OCI-LY1 (cell line): ENCODE measurements around the gene ELOVL6.

ENCODE experiments used
- H2AFZ ChIP-seq: fragments of 200-600 bp; sonication (generic), shearing (Covaris generic); 2 replicates; pipeline ENCODE4 v1.6.0; 2014; ENCODE audit warnings: antibody characterized with exemption, mild to moderate bottlenecking, low read length
- H3F3A ChIP-seq: fragments of 200-600 bp; sonication (generic), shearing (Covaris generic); 2 replicates; pipeline ENCODE4 v1.6.0; 2014; ENCODE audit warnings: mild to moderate bottlenecking, antibody characterized with exemption, low read length, moderate library complexity; ENCODE audit not compliant: insufficient read depth
- H3K27ac ChIP-seq: fragments of 200-600 bp; sonication (generic); 2 replicates; pipeline ENCODE4 v1.5.1; 2014; ENCODE audit warnings: low read length, mixed run types, mild to moderate bottlenecking, low read depth; ENCODE audit not compliant: poor library complexity, severe bottlenecking
- H3K27me3 ChIP-seq: fragments of 200-600 bp; sonication (generic); 2 replicates; pipeline ENCODE4 v1.6.0; 2014; ENCODE audit warnings: antibody characterized with exemption, mild to moderate bottlenecking, low read length, moderate library complexity; ENCODE audit not compliant: insufficient read depth
- H3K36me3 ChIP-seq: fragments of 200-600 bp; sonication (generic); 2 replicates; pipeline ENCODE4 v1.6.1; 2014; ENCODE audit warnings: mild to moderate bottlenecking, antibody characterized with exemption, low read length, moderate library complexity, mixed read lengths; ENCODE audit not compliant: insufficient read depth
- H3K4me1 ChIP-seq: fragments of 200-600 bp; sonication (generic); 2 replicates; pipeline ENCODE4 v1.5.1; 2014; ENCODE audit warnings: mild to moderate bottlenecking, low read length, moderate library complexity; ENCODE audit not compliant: insufficient read depth, severe bottlenecking
- H3K4me2 ChIP-seq: fragments of 200-600 bp; sonication (generic), shearing (Covaris generic); 2 replicates; pipeline ENCODE4 v1.6.1; 2014; ENCODE audit warnings: low read length
- H3K4me3 ChIP-seq: fragments of 200-600 bp; sonication (generic); 2 replicates; pipeline ENCODE4 v1.5.1; 2014; ENCODE audit warnings: low read length, low read depth, mild to moderate bottlenecking, mixed read lengths; ENCODE audit not compliant: poor library complexity, severe bottlenecking
- H3K79me2 ChIP-seq: fragments of 200-600 bp; shearing (Covaris generic); 2 replicates; pipeline ENCODE4 v1.6.1; 2016; ENCODE audit warnings: mixed run types, low read length, mixed read lengths; ENCODE audit not compliant: insufficient read depth
- H3K9ac ChIP-seq: fragments of 200-600 bp; sonication (generic), shearing (Covaris generic); 2 replicates; pipeline ENCODE4 v1.6.1; 2014; ENCODE audit warnings: mild to moderate bottlenecking, low read length, mixed read lengths
- H3K9me2 ChIP-seq: fragments of 200-600 bp; sonication (generic), shearing (Covaris generic); 2 replicates; pipeline ENCODE4 v1.6.1; 2014; ENCODE audit warnings: low read depth, mild to moderate bottlenecking, low read length, mixed read lengths
- H3K9me3 ChIP-seq: fragments of 200-600 bp; shearing (Covaris generic); 2 replicates; pipeline ENCODE4 v1.6.1; 2014; ENCODE audit warnings: low read length, mixed read lengths
- H4K20me1 ChIP-seq: fragments of 200-600 bp; sonication (generic), shearing (Covaris generic); 2 replicates; pipeline ENCODE4 v1.6.0; 2016; ENCODE audit warnings: mild to moderate bottlenecking, low read length; ENCODE audit not compliant: insufficient read depth
- EZH2 ChIP-seq: fragments of 200-600 bp; sonication (generic), shearing (Covaris generic); IDR thresholded peaks from 2 replicates; pipeline ENCODE4 v1.8.0; 2017; ENCODE audit warnings: borderline replicate concordance, mixed run types, mild to moderate bottlenecking, antibody characterized with exemption, low read length, moderate library complexity, mixed read lengths
- TF ChIP-seq, protein P1 (sequence below): fragments of 200-600 bp; sonication (generic), shearing (Covaris generic); IDR thresholded peaks from 2 replicates; pipeline ENCODE4 v1.5.1; 2017; ENCODE audit warnings: mild to moderate bottlenecking, antibody characterized with exemption, low read length, moderate library complexity, mixed read lengths

ELOVL6 gene

DNA sequence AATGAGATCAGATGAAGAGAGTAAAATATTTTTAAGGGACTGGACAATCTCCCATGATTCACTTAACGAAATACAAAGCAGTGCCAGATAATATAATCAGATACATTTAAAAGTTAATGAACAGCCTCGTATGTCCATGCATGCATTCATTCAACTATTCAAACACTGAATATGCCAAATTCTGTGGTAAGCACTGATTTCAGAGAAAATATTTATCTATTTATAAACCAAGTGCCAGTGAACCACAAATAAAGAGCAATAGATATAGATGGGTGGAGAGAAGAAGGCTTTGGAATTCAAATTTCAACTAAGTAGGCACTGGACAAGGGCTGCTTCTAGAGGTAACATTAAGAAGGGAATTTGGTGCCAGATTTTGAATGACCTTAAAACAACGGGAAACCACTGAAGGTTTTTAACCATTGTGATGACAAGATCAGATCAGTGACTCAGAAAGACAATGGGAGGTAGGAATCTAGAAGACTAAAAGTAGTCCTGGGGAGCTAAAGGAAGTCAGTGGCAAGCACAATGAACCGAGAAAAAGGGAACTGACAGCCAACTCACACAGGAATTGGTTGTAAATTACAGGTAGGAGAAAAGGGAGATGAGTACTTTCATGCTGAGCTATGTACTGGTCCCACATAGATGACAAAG, 14.2 kb downstream of the ELOVL6 start:
- TF ChIP-seq, protein P1, sequence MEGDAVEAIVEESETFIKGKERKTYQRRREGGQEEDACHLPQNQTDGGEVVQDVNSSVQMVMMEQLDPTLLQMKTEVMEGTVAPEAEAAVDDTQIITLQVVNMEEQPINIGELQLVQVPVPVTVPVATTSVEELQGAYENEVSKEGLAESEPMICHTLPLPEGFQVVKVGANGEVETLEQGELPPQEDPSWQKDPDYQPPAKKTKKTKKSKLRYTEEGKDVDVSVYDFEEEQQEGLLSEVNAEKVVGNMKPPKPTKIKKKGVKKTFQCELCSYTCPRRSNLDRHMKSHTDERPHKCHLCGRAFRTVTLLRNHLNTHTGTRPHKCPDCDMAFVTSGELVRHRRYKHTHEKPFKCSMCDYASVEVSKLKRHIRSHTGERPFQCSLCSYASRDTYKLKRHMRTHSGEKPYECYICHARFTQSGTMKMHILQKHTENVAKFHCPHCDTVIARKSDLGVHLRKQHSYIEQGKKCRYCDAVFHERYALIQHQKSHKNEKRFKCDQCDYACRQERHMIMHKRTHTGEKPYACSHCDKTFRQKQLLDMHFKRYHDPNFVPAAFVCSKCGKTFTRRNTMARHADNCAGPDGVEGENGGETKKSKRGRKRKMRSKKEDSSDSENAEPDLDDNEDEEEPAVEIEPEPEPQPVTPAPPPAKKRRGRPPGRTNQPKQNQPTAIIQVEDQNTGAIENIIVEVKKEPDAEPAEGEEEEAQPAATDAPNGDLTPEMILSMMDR = no peak
- TF ChIP-seq EZH2 = no peak
- peaks cover 24% of the 10 kb centered on the region for H3K4me1 ChIP-seq
- peak overlapping the region; percentile 61 for H3K27ac ChIP-seq
- H4K20me1 ChIP-seq = no peaks in the 10 kb centered on the region
- peaks cover 9% of the 10 kb centered on the region for H3K79me2 ChIP-seq
- H2AFZ ChIP-seq = no peak overlapping the region
- no peaks in the 10 kb centered on the region for H3K9me3 ChIP-seq
- peaks cover 65% of the 10 kb centered on the region for H3K36me3 ChIP-seq
- no peak overlapping the region; the same call in 1 of the 2 replicates for H3K4me2 ChIP-seq
- H3K9ac ChIP-seq = no peak overlapping the region
- H3K27me3 ChIP-seq = no peaks in the 10 kb centered on the region
- no peaks in the 10 kb centered on the region for H3K9me2 ChIP-seq
- no peak overlapping the region for H3K4me3 ChIP-seq
- no peaks in the 10 kb centered on the region for H3F3A ChIP-seq

DNA sequence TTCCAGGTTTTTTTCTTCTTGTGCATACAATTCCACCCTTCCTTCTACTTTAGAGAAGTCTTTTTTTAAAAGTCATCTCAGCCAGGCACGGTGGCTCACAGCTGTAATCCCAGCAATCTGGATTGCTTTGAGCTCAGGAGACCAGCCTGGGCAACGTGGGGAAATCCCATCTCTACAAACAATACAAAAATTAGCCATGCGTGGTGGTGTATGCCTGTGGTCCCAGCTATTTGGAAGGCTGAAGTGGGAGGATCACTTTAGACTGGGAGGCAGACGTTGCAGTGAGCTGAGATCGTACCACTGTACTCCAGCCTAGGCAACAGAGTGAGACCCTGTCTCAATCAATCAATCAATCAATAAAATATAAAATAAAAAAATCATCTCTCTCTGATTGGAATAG, 14.8 kb downstream of the ELOVL6 start:
- Histone ChIP-seq H3K27ac (no peak overlapping the region), H3K9me2 (no peaks in the 10 kb centered on the region), H3K36me3 (peaks cover 69% of the 10 kb centered on the region), H3K79me2 (peaks cover 9% of the 10 kb centered on the region), H3K9me3 (no peaks in the 10 kb centered on the region), H3K27me3 (no peaks in the 10 kb centered on the region), H3K4me3 (no peak overlapping the region), H3K9ac (no peak overlapping the region), H4K20me1 (no peaks in the 10 kb centered on the region), H3K4me1 (peaks cover 24% of the 10 kb centered on the region), H3F3A (no peaks in the 10 kb centered on the region), H3K4me2 (no peak overlapping the region), H2AFZ (no peak overlapping the region)
- TF ChIP-seq EZH2 = no peak
- TF ChIP-seq, protein P1 = no peak

DNA sequence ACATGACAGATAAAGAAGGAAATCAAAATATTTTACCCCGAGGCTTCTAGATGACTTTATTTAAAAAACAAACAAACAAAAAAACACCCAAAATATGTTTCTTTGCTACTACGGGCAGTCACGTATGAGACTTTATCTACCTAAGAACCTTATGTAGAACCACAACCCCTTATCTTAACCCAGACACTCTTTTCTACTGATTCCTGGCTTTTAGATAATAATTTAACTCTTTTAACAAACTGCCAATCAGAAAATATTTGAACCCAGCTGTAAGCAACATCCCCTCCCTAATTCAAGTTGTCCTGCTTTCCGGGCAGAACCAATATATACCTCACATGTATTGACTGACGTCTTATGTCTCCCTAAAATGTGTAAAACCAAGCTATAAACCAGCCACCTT, 15.4 kb downstream of the ELOVL6 start:
- Histone ChIP-seq H3K9me2 (no peaks in the 10 kb centered on the region), H3K27ac (no peak overlapping the region), H3F3A (no peaks in the 10 kb centered on the region), H4K20me1 (no peaks in the 10 kb centered on the region), H2AFZ (no peak overlapping the region), H3K79me2 (peaks cover 9% of the 10 kb centered on the region), H3K4me2 (no peak overlapping the region), H3K4me3 (no peak overlapping the region), H3K36me3 (peaks cover 75% of the 10 kb centered on the region), H3K9me3 (no peaks in the 10 kb centered on the region), H3K9ac (no peak overlapping the region), H3K27me3 (no peaks in the 10 kb centered on the region), H3K4me1 (peaks cover 24% of the 10 kb centered on the region)
- no peak for TF ChIP-seq EZH2
- TF ChIP-seq, protein P1 = no peak
